Measurements from ENCODE around the gene DVL1.
A peak's percentile ranks its signal among the peaks of the same experiment; 100 is the strongest.

The DVL1 gene

GRCh38 chr1:1311107-1312104, 37.8 kb downstream of the DVL1 start:
- H3K36me3 ChIP-seq: peaks cover 80% of the 10 kb centered on the region
- TF ChIP-seq CTCF (IDR thresholded peaks at IDR 0.05; ENCODE audit: low read depth, low read length): no peak
- H3K27me3 ChIP-seq (ENCODE audit: insufficient read depth, low read depth, severe bottlenecking): no peaks in the 10 kb centered on the region
- no peaks in the 10 kb centered on the region for H3K9me3 ChIP-seq (ENCODE audit: severe bottlenecking)
- no peak for DNase-seq
- H3K4me3 ChIP-seq (ENCODE audit: low read depth, low read length): no peak overlapping the region
- no peak overlapping the region for H3K27ac ChIP-seq

GRCh38 chr1:1310476-1311053, 38.7 kb downstream of the DVL1 start:
- Histone ChIP-seq H3K9me3 (ENCODE audit: severe bottlenecking) (no peaks in the 10 kb centered on the region), H3K4me3 (ENCODE audit: low read depth, low read length) (no peak overlapping the region), H3K27ac (peak overlapping the region; percentile 99), H3K27me3 (ENCODE audit: insufficient read depth, low read depth, severe bottlenecking) (no peaks in the 10 kb centered on the region), H3K36me3 (peaks cover 74% of the 10 kb centered on the region)
- TF ChIP-seq CTCF (IDR thresholded peaks at IDR 0.05; ENCODE audit: low read depth, low read length): no peak
- no peak for DNase-seq

- no peaks in the 10 kb centered on the region for H3K27me3 ChIP-seq (ENCODE audit: insufficient read depth, low read depth, severe bottlenecking)
- H3K27ac ChIP-seq: peak overlapping the region; percentile 99
- H3K36me3 ChIP-seq: peaks cover 70% of the 10 kb centered on the region
- no peak for TF ChIP-seq CTCF (IDR thresholded peaks at IDR 0.05; ENCODE audit: low read depth, low read length)
- H3K9me3 ChIP-seq (ENCODE audit: severe bottlenecking): no peaks in the 10 kb centered on the region
- DNase-seq: no peak
- H3K4me3 ChIP-seq (ENCODE audit: low read depth, low read length): peak overlapping the region; percentile 83; the same call in 1 of the 2 replicates
Observed at GRCh38 chr1:1310109-1310385, 39.2 kb downstream of the DVL1 start.

GRCh38 chr1:1309251-1310108, 39.7 kb downstream of the DVL1 start:
- DNase-seq: peak; percentile 47
- Histone ChIP-seq H3K4me3 (ENCODE audit: low read depth, low read length) (peak overlapping the region; percentile 83), H3K27ac (peak overlapping the region; percentile 99), H3K36me3 (peaks cover 64% of the 10 kb centered on the region), H3K9me3 (ENCODE audit: severe bottlenecking) (no peaks in the 10 kb centered on the region), H3K27me3 (ENCODE audit: insufficient read depth, low read depth, severe bottlenecking) (no peaks in the 10 kb centered on the region)
- TF ChIP-seq CTCF (IDR thresholded peaks at IDR 0.05; ENCODE audit: low read depth, low read length): no peak

- Histone ChIP-seq H3K9me3 (ENCODE audit: severe bottlenecking) (no peaks in the 10 kb centered on the region), H3K36me3 (peaks cover 57% of the 10 kb centered on the region), H3K4me3 (ENCODE audit: low read depth, low read length) (peak overlapping the region; percentile 83), H3K27ac (peak overlapping the region; percentile 99), H3K27me3 (ENCODE audit: insufficient read depth, low read depth, severe bottlenecking) (no peaks in the 10 kb centered on the region)
- TF ChIP-seq CTCF (IDR thresholded peaks at IDR 0.05; ENCODE audit: low read depth, low read length): no peak
- no peak for DNase-seq
Observed at GRCh38 chr1:1308756-1309250, 40.4 kb downstream of the DVL1 start.
